ENCODE measurements around the gene LZTR1.
"Not testable (repeated sequence)": the region's sequence is repeated elsewhere in the genome, so short reads cannot be mapped to it uniquely, and the experiment has no call there.

LZTR1 gene

DNA sequence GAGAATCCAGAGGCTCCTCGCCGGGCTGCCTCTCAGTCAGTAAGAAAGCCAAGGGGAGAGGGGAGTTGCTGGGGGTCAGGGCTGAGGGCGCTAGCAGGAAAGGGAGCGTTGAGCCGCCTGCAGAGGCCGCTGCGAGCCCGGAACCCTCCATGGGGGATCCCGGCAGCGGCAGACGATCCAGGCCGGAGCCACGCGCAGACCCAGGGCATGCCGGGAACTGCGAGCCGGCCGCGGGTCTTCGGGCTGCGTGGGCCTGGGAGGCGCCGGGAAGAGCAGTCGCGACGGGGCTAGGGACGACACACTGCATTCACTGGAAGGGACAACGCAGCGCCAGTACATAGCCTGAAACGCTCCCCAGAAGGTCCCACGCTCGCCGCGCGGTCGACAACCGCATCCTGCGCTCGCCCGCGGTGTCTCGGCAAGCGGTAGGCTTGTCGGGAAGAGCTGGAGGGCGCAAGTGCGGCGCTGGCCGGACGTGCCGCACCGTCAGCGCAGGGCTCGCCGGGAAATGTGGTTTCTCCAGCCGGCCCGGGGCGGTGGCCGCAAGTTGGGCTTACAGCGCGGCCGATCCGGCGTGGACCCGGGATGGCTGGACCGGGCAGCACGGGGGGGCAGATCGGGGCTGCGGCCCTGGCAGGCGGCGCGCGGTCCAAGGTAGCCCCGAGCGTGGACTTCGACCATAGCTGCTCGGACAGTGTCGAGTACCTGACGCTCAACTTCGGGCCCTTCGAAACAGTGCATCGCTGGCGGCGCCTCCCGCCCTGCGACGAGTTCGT is at the start of gene LZTR1:
LZTR1 (plus strand) TSS at position 511 of the 776 bp plus-strand sequence; CDS start at position 586, 75 bp downstream.
- DNase-seq: peak; percentile 60

DNA sequence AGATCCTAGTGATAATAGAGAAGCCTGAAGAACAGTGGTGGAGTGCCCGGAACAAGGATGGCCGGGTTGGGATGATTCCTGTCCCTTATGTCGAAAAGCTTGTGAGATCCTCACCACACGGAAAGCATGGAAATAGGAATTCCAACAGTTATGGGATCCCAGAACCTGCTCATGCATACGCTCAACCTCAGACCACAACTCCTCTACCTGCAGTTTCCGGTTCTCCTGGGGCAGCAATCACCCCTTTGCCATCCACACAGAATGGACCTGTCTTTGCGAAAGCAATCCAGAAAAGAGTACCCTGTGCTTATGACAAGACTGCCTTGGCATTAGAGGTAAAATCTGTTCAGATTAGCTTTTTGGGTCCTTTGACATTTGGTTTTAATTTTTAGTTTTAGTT is 48.2 kb upstream of the LZTR1 start:
- DNase-seq: no peak

DNA sequence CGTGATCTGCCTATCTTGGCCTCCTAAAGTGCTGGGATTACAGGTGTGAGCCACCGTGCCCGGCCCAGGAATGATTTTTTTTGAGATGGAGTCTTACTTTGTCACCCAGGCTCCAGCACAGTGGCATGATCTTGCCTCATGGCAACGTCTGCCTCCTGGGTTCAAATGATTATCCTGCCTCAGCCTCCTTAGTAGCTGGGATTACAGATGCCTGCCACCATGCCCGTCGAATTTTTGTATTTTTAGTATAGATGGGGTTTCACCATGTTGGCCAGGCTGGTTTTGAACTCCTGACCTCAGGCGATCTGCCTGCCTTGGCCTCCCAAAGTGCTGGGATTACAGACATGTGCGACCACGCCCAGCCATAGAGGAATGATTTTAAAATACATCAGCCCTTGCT is 47.0 kb upstream of the LZTR1 start:
- DNase-seq: not testable (repeated sequence)

DNA sequence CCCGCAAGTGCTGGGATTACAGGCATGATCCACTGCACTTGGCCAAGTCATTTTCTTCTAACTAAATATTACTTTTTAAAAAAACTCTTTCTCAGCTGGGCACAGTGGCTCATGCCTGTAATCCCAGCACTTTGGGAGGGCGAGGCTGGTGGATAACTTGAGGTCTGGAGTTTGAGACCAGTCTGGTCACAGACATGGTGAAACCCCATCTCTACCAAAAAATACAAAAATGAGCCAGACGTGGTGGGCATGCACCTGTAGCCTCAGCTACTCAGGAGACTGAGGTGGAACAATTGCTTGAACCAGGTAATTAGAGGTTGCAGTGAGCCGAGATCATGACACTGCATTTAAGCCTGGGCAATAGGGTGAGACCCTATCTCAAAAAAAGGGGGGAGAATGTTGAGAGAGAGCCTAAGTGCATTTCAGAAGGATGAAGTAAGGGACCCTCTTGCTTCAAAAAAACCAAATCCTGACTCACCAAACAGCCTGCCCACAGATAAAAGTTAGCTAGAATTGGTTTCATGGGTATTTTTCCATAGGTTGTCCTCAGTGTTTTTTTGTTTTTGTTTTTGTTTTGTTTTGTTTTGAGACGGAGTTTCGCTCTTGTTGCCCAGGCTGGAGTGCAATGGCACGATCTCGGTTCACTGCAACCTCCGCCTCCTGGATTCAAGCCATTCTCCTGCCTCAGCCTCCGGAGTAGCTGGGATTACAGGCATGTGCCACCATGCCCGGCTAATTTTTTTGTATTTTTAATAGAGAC is 46.1 kb upstream of the LZTR1 start:
- not testable (repeated sequence) for DNase-seq

DNA sequence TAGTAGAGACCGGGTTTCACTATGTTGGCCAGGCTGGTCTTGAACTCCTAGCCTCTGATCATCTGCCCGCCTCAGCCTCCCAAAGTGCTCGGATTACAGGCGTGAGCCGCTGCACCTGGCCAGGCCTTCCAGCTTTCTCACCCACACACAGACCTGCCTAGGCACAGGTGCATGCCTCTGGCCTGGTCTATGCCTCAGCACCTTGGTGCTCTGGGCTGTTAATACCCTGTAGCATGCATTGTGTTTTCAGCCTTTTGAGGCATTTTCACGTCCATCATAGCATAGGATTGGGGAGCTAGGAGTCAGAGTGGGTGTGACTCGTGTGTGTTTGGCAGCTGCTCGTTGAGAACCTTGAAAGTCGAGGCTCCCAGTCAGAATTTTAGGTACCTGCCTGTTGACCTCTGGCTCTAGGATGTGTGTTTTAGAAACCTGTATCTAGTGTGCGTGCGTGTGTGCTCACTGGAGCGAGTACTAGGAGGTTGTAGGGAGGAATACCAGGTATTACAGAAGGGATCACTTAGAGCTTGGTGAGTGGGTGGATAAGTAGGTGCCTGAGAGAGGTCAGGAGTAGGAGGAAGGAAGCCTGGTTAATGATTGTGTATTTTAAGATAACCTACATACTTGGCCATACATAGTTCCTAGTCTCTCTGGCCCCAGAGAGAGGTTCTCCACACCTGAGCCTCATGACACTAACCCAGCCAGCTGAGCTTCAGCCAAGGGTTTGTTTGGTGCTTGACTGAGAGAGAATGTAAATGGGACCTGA is 44.9 kb upstream of the LZTR1 start:
- no peak for DNase-seq

DNA sequence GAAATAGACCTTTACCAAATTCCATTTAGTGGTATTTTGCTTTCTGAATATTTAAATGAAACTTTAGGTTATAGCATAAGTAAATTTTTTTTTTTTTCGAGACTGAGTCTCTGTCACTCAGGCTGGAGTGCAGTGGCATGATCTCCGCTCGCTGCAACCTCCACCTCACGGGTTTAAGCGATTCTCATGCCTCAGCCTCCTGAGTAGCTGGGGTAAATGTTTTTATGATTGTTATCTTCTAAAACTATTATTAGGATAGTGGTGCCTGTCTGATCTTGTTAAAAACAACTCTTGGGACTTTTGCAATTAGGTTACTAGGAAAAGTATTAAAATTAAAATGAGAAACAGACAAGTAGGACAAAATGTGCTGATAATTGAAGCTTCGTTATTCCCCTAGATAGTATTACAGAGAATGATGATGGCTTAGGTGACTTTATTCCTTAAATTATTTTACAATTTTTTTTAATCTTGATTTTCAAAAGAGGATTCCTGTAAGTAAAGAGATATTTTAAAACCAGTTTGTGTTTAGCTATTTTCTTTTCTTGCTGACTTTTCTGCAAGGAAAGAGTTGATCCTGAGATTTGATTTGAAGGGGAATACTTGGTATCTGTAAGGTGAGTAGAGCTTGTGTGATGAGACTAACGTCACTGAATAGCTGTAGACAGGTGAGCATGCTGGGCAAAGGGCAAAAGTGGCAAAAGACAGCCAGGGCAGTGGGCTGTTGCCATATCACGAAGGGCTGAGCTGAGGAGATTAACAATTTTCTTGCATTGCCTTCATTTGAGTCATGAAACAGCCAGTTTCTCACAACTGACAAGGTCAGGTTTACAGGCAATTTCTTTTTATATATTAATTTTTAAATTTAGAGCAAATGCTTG is 44.1 kb upstream of the LZTR1 start:
- no peak for DNase-seq

DNA sequence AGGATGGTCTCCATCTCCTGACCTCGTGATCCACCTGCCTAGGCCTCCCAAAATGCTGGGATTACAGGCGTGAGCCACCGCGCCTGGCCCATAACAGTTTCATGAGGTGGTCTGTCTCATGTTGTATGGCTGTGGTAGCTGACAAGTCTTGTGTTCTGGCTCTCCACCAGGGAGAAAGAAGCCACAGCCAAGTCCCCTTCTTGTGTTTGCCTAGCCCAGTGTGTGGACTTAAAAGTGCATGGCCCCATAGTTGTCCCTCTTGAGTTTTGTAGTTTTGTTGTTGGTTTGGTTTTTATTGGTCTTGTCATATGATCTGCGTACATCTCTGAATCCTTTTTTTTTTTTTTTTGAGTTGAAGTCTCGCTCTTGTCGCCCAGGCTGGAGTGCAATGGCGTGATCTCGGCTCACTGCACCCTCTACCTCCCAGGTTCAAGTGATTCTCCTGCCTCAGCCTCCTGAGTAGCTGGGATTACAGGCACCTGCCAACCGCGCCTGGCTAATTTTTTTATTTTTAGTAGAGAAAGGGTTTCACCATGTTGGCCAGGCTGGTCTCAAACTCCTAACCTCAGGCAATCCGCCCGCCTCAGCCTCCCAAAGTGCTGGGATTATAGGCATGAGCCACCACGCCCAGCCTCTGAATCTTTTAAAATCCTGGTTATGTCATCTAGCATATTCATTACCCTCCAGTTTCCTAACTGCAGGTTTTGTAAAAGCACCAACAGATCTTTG is 42.5 kb upstream of the LZTR1 start:
- not testable (repeated sequence) for DNase-seq

DNA sequence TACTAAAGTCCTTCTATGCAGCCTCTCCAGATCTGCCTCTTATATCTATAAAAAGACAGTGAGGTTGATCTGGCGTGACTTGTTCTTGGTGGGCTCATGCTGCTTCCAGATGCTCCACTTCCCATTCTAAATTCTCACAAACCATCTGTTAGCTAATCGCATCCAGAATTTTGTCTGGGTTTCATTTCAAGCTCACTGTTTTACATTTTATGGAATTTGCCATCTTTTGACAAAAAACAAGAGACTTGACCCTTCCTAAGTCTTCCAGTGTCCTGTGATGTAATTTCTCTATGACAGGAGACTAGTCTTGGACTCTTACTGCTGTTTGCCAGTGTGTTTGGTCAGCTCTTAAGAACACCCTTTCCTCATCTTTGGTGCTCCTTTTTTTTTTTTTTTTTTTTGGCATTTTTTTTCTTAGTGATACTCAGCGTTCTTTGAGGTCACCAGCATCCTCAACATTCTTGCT is 41.9 kb upstream of the LZTR1 start:
- no peak for DNase-seq

DNA sequence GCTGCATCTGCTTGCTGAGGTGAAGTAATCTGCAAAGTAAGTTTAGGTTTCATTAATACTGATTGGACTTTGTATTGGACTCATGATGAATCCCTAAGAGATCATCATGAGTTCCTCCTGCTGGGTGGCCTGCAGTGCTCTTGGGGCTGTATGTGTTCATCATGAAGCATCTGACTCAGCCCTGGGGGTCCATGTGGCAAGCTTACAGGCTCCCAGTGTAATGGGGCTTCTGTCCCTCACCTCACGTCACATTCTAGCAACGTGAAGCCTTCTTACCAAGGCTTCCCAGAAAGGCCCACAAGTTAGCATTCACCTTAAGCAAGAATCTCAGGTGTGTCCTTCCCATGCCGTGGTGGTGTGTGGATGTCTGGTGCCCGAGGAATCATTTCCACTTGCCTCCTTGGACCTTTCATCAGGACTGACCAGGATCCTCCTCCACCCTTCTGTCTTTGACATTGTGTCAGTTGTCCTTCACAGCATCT is 41.2 kb upstream of the LZTR1 start:
- DNase-seq: no peak

DNA sequence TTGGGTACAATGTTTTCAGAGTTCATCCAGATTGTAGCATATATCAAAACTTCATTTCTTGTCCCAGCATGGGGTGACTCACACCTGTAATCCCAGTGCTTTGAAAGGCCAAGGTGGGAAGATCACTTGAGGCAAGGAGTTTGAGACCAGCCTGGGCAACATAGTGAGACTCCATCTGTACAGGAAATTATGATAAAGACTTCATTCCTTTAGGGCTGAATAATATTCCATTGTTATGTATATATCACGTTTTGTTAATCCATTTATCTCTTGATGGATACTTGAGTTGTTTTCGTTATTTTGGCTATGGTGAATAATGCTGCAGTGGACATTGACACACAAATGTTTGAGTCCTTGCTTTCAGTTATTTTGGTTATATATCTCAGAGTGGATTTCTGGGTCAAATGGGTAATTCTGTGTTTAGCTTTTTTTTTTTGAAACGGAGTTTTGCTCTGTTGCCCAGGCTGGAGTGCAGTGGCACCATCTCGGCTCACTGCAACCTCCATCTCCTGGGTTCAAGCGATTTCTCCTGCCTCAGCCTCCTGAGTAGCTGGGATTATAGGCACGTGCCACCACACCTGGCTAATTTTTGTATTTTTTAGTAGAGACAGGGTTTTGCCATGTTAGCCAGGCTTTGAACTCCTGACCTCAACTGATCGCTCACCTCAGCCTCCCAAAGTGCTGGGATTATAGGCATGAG is 39.7 kb upstream of the LZTR1 start:
- DNase-seq: not testable (repeated sequence)

DNA sequence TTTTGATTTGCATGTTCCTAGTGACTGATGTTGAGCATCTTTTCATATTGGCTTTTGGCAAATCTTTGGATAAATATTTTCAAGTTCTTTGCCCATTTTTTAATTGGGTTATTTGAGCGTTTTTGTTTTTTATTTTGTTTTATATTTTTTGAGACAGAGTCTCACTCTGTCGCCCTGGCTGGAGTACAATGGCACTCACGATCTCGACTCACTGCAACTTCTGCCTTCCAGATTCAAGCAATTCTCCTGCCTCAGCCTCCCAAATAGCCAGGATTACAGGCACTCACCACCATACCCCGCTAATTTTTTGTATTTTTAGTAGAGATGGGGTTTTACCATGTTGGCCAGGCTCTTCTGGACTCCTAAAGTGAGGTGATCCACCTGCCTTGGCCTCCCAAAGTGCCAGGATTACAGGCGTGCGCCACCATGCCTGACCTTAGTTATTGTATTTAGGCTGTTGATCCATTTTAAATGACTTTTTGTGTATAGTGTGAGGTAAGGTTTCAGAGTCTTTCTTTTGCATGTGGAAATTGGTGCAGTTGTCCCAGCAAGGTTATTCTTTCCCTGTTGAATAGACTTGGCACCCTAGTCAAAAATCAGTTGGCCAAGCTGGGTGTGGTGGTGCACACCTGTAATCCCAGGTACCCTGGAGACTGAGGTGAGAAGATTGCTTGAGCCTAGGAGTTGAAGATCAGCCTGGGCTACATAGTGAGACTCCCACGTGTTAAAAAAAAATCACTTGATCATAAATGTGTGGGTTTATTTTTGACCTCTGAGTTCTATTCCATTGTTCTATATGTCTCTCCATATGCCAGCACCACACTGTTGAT is 38.8 kb upstream of the LZTR1 start:
- no peak for DNase-seq

DNA sequence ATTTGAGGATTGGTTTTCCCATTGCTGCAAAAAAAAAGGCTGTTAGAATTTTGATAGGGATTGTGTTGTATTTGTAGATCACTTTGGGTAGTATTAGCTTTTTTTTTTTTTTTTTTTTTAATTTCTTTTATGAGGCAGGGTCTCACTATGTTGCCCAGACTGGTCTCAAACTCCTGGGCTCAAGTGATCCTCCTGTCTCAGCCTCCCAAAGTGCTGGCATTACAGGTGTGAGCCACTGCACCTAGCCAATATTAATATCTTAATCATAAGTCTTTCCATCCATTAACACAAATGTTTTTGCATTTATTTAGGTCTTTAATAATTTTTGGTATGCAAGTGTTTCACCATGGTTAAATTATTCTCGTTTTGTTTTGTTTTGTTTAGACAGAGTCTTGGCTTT is 38.1 kb upstream of the LZTR1 start:
- no peak for DNase-seq

DNA sequence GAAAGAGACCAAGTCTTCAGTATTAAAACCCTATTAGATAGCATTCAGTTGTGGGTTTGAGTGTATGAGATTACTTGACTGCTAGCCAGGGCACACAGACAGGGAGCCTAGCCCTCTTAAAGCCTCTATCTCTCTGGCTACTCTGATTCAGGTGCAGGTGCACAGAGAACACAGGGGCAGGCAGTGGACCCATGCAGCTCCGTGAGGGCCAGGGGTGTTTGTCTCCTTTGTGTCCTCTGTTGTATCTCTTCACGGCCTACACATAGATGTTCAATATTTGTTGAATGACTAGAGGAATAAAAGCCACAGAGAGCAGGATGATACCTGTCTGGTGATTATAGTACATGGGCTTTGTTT is 36.5 kb upstream of the LZTR1 start:
- DNase-seq: no peak

DNA sequence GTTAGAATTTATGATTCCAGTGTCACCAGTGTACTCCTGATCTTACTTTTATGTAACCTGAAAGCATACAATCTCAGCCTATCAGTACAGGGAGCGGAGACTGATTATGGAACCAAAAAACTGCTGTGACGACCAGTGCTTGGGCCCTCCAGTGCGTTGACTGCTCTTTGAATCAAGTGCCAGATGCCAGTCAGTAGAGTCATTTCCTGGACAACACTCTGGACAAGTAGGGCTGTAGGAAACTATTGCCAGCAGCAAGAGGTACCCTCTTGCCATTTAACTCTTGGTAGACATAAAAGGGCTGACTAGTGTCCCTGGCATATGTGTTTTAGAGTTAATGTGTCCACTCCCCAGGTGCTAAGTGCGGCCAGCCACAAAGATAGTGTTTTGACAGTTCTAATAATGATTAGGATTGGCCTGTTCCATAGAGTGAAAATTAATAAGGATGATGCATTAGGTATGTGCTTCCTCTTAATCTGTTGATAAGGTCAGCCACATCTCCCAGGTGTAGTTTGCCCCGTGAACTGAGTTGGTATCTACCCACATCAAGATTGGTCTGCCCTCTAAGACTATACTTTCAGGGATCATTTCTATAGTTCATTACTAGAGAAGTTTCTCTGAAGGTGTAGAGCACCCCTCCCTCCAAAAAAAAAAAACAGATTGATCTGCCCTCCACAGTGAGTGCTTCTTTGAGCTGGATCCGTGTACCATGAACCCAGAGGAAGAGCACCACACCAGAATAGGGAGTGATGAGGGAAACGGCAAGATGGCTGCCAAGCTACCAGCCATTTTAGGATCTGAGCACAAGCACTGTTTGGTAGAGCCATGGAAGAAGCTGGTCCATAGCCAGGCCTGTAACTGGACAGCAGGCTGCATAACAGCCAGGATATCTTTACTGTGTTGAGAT is 35.8 kb upstream of the LZTR1 start:
- no peak for DNase-seq

DNA sequence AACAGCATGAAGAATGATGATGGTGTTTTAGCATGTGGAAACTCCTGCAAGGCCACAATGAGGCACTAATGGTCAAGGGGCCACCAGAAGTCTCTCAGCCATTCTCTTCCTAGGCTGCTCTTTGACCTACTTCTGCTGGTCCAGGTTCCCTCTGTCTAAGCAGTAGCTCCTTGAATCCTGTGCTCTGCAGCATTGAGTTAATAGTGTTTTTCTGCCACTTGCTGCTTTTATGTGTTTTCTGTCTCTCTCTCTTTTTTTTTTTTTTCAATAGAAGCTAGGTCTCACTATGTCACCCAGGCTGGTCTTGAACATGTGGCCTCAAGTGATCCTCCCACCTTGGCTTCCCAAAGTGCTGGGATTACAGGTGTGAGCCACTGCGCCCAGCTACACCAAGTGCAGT is 35.1 kb upstream of the LZTR1 start:
- DNase-seq: no peak

DNA sequence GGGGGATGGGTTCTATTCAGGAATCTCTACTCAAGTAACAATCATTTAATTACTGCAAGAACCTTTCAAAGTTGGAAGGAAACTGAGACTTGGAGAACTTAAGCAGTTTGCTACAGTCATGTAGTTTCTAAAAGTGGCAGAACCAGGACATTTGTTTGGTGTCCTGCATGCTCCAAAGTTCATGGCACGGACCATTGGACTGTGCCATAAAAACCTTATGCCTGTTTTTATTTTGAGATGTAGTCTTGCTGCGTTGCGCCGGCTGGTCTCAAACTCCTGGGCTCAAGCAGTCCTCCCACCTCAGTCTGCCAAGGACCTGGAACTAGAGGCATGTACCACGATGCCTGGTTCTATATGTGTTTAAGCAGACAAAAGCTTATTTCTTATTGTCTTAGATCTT is 33.6 kb upstream of the LZTR1 start:
- no peak for DNase-seq

DNA sequence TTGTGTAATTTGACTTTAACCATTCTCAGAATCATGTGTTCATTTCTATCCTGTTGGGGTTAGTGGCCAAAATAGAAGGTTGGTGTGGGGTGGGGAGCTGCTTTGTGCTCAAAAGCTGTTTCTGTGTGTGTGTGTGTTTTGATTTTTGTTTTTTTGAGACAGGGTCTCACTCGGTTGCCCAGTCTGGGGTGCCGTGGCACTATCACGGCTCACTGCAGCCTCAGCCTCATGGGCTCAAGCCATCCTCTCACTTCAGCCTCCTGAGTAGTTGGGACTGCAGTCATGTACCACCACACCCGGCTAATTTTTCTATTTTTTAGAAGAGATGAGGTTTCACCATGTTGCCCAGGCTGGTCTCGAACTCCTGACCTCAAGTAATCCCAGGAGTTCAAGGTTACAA is 33.1 kb upstream of the LZTR1 start:
- no peak for DNase-seq

DNA sequence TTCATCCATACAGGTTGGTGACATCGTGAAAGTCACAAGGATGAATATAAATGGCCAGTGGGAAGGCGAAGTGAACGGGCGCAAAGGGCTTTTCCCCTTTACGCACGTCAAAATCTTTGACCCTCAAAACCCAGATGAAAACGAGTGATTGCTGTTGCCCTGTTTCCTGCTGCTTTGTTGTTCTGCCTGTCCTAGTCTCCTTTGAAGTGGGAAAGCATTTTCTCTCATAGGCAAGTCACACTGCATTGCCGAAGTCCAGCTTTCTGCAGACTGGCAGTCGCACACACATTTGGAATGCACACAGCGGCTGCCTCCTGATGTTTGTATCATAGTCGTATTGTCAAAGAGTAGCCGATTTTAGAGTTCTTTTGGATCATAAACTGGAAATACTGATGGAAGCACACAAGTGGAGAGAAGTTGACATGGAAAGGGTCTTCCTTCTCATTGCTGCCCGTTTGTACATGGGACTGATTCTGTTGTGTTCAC is 32.4 kb upstream of the LZTR1 start:
- no peak for DNase-seq
